Effector memory CD8-positive, alpha-beta T cell (primary cell): ENCODE measurements around the gene PTPN18.

Experiments
- ATAC-seq: fragments of 150-1000 bp; cut with Tn5 transposase; replicated peaks from 2 replicates; pipeline ENCODE4 v1.10.0; 2021; ENCODE audit warnings: mild to moderate bottlenecking, moderate library complexity
- DNase-seq, 3 experiments: peaks; one replicate each; pipeline ENCODE4 v3.0.0; 2021
- H3K27ac Mint-ChIP-seq, 2 donors: one replicate each; pipeline ENCODE4 v1.8.0; 2022; ENCODE audit warnings: mild to moderate bottlenecking in 2 of 2, mixed read lengths in 2 of 2, moderate library complexity in 2 of 2
- H3K27me3 Mint-ChIP-seq, 2 donors: one replicate each; pipeline ENCODE4 v1.8.0; 2022; ENCODE audit warnings: mixed read lengths in 2 of 2
- H3K36me3 Mint-ChIP-seq: one replicate; pipeline ENCODE4 v1.8.0; 2022; ENCODE audit warnings: mild to moderate bottlenecking, moderate library complexity, mixed read lengths; ENCODE audit not compliant: insufficient read depth
- H3K4me1 Mint-ChIP-seq, 2 donors: one replicate each; pipeline ENCODE4 v1.8.0; 2022; ENCODE audit warnings: low read depth in 2 of 2, mixed read lengths in 2 of 2
- H3K4me3 Mint-ChIP-seq, 2 donors: one replicate each; pipeline ENCODE4 v1.8.0; 2022; ENCODE audit warnings: mild to moderate bottlenecking in 2 of 2, mixed read lengths in 2 of 2, moderate library complexity in 2 of 2
- H3K9me3 Mint-ChIP-seq, 2 donors: one replicate each; pipeline ENCODE4 v1.8.0; 2022; ENCODE audit warnings: mixed read lengths in 2 of 2

PTPN18 gene

DNA sequence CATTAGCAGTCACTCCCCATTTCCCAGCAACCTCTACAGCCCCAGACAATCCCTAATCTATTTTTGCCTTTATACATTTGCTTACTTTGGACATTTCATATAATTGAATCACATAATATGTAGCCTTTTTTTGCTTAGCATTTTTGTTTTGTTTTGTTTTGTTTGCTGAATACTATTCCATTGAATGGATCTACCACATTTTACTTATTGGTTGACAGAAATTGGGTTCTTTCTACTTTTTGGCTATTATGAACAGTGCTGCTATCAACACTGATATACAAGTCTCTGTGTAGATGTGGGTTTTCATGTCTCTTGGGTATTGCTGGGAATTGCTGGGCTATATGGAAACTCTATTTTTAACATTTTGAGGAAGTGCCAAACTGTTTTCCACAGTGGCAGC lies 7.6 kb downstream of the PTPN18 start:
- no peaks in the 10 kb centered on the region for H3K27me3 Mint-ChIP-seq
- no peak for ATAC-seq
- no peak overlapping the region for H3K4me3 Mint-ChIP-seq
- no peaks in the 10 kb centered on the region for H3K4me1 Mint-ChIP-seq
- no peaks in the 10 kb centered on the region for H3K36me3 Mint-ChIP-seq
- no peaks in the 10 kb centered on the region for H3K9me3 Mint-ChIP-seq
- no peak overlapping the region for H3K27ac Mint-ChIP-seq
- no peak for DNase-seq

DNA sequence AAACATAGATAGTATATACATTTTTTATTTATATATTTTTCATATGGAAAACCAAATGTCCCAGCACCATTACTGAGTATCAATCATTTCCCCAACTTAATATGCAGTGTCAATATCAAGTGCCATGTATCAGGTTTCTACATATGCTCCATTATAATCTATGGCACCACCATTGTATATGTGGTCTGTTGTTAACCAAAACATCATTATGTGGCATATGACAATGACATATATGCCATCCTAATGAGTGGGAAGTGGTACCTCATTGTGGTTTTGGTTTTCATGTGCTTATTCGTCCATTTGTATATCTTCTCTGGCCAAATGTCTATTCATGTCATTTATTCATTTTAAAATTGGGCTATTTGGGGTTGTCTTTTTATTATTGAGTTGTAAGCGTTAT lies 9.2 kb downstream of the PTPN18 start:
- H3K4me1 Mint-ChIP-seq, result peaks cover 6 to 7% of the 10 kb centered on the region in 2 donors
- H3K27me3 Mint-ChIP-seq, result no peaks in the 10 kb centered on the region
- ATAC-seq (no peak), DNase-seq (no peak)
- H3K9me3 Mint-ChIP-seq, result no peaks in the 10 kb centered on the region
- H3K36me3 Mint-ChIP-seq, result no peaks in the 10 kb centered on the region
- no peak overlapping the region for H3K4me3 Mint-ChIP-seq
- H3K27ac Mint-ChIP-seq, result no peak overlapping the region

DNA sequence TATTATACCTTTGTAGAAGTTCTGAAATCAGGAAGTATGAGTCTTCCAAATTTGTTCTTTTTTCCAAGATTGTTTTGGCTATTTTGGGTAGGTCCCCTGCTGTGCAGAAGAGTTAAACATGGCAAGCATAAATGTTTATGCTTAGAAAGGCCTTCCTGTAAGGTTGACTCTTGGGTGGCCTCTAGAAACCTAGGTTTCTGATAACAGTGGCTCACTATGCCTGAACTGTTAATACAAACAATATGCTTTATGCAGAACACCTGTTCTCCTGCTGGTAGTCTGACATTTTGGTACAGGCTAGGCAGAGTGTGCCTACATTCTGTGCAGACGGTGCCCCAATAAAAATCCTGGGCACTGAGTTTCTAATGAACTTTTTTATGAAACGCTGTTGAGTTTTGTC lies 10.1 kb downstream of the PTPN18 start:
- no peak overlapping the region for H3K27ac Mint-ChIP-seq
- no peak overlapping the region for H3K4me3 Mint-ChIP-seq
- peaks cover 8% of the 10 kb centered on the region for H3K36me3 Mint-ChIP-seq
- H3K9me3 Mint-ChIP-seq, result no peaks in the 10 kb centered on the region
- DNase-seq, result no peak
- ATAC-seq, result no peak
- peaks cover 14 to 16% of the 10 kb centered on the region in 2 donors for H3K4me1 Mint-ChIP-seq
- no peaks in the 10 kb centered on the region for H3K27me3 Mint-ChIP-seq

DNA sequence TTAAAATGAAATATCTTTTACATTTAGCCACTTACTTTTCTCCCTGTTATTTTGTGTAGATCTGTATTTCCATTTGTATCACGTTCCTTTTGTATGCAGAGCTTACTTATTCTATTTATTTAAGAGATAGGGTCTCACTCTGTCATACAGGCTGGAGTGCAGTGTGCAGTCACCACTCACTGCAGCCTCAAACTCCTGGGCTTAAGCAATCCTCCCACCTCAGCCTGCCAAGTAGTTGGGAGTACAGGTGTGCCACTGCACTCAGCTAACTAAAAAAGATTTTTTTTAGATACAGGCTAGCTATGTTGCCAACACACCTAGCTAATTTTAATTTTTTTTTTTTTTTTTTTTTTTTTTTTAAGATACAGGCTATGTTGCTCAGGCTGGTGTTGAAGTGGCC lies 10.9 kb downstream of the PTPN18 start:
- Mint-ChIP-seq H3K9me3 (no peaks in the 10 kb centered on the region), H3K4me3 (no peak overlapping the region), H3K27ac (no peak overlapping the region), H3K27me3 (no peaks in the 10 kb centered on the region), H3K36me3 (peaks cover 15% of the 10 kb centered on the region), H3K4me1 (peaks cover 22 to 23% of the 10 kb centered on the region in 2 donors)
- ATAC-seq, result no peak
- no peak for DNase-seq

DNA sequence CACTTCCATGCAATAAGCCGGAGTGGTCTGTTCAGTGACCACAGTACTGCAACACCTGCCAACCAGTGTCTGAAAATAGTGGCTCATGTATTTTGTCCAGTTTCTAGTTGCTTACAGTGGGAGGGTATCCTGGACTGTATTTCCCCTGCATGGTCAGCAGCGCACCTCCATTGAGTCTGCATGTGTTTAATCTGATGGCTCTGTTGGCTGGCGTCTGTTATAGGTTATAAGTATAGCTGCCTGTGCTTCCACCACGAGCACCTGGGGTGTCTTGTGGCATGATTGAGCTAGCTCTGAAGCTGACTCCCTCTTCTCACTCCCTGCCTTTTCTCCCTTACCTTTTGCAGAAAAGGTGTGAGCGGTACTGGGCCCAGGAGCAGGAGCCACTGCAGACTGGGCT lies 12.9 kb downstream of the PTPN18 start:
- peaks cover 35 to 36% of the 10 kb centered on the region in 2 donors for H3K4me1 Mint-ChIP-seq
- H3K9me3 Mint-ChIP-seq, result no peaks in the 10 kb centered on the region
- H3K36me3 Mint-ChIP-seq, result peaks cover 18% of the 10 kb centered on the region
- ATAC-seq, result no peak
- no peak overlapping the region for H3K4me3 Mint-ChIP-seq
- no peaks in the 10 kb centered on the region for H3K27me3 Mint-ChIP-seq
- H3K27ac Mint-ChIP-seq, result no peak overlapping the region
- no peak for DNase-seq

DNA sequence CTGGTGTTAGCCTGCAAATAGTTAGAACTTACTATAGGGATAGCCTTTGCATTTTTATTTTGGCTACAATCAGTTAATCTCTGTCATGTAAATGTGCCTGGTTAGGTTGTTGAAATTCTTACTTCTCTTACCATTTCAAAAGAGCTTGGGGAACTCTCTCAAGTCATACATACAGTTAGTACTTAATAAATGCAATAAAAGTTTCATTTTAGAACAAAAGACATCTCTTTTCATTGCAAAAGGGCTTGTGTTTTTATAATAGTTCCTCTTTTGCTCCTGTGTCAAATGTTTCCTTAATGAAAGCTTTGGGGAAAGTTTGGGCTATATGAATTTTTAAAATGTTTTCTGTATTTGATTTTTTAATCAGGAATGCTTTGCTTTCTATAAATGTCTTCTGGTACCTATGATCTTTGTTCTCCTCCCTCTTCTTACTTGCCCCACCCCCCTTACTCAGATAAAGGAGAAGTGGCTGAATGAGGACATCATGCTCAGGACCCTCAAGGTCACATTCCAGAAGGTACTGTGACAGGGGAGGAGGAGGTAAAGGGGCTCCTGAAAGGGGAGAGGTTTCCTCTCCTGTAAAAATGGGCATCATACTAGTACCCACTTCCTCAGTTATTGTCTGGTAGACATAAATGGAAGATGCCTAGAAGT lies 13.6 kb downstream of the PTPN18 start:
- Mint-ChIP-seq H3K4me1 (peaks cover 39 to 41% of the 10 kb centered on the region in 2 donors), H3K9me3 (no peaks in the 10 kb centered on the region), H3K27me3 (no peaks in the 10 kb centered on the region), H3K27ac (peak overlapping the region; percentile 95 to 97), H3K36me3 (peaks cover 25% of the 10 kb centered on the region), H3K4me3 (peak overlapping the region; percentile 83 to 88)
- DNase-seq (no peak), ATAC-seq (no peak)

DNA sequence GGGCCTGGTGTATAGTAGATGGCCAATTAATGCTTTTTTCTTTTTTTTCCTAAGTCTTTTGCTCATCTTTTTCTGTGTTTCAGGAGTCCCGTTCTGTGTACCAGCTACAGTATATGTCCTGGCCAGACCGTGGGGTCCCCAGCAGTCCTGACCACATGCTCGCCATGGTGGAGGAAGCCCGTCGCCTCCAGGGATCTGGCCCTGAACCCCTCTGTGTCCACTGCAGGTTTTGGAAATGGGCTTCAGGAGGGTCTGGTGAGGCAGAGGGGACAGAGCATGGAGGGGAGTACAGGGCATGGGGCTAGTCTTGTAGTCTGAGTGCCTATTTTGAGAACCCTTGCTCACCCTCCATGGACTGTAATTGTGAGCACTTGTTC lies 14.1 kb downstream of the PTPN18 start:
- Mint-ChIP-seq H3K36me3 (peaks cover 28% of the 10 kb centered on the region), H3K4me3 (peak overlapping the region; percentile 83 to 88), H3K27ac (peak overlapping the region; percentile 95 to 97), H3K4me1 (peaks cover 43 to 46% of the 10 kb centered on the region in 2 donors), H3K9me3 (no peaks in the 10 kb centered on the region), H3K27me3 (no peaks in the 10 kb centered on the region)
- ATAC-seq (no peak), DNase-seq (no peak)

DNA sequence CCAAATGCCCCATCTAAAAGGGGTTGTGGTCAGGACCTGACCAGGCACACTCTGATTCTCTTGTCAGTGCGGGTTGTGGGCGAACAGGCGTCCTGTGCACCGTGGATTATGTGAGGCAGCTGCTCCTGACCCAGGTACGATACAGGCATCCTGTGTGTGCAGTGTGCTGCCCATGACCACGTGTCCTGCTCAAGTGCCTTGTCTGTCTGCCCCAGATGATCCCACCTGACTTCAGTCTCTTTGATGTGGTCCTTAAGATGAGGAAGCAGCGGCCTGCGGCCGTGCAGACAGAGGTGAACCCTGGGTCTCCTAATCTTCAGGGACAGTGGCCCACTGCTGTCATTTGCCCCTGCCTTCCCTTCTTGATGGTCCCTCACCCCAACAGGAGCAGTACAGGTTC lies 14.6 kb downstream of the PTPN18 start:
- Mint-ChIP-seq H3K27ac (peak overlapping the region; percentile 95 to 97), H3K27me3 (no peaks in the 10 kb centered on the region), H3K36me3 (peaks cover 32% of the 10 kb centered on the region), H3K9me3 (no peaks in the 10 kb centered on the region), H3K4me3 (peak overlapping the region; percentile 83 to 88), H3K4me1 (peaks cover 49 to 50% of the 10 kb centered on the region in 2 donors)
- DNase-seq (peak; percentile 36 to 56 (median 44)), ATAC-seq (peak; percentile 72)

DNA sequence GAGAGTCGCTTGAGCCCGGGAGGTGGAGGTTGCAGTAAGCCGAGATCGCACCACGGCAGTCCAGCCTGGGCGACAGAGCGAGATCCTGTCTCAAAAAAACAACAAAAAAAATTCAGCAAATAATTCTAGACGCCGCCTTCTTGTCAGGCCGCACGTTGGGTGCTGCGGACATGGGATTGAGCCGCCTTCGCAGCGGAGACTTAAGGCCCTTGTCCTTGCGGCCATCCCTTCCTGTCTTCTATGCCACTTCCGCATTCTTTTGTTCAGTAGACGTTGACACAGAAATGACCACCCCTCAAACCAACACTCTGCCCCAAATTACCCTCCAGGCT lies 15.8 kb downstream of the PTPN18 start:
- H3K36me3 Mint-ChIP-seq, result peaks cover 34% of the 10 kb centered on the region
- H3K9me3 Mint-ChIP-seq, result no peaks in the 10 kb centered on the region
- H3K27me3 Mint-ChIP-seq, result no peaks in the 10 kb centered on the region
- H3K27ac Mint-ChIP-seq, result peak overlapping the region; percentile 95 to 97
- H3K4me3 Mint-ChIP-seq, result peak overlapping the region; percentile 83 to 88
- no peak for DNase-seq
- ATAC-seq, result peak; percentile 1
- peaks cover 60 to 62% of the 10 kb centered on the region in 2 donors for H3K4me1 Mint-ChIP-seq

DNA sequence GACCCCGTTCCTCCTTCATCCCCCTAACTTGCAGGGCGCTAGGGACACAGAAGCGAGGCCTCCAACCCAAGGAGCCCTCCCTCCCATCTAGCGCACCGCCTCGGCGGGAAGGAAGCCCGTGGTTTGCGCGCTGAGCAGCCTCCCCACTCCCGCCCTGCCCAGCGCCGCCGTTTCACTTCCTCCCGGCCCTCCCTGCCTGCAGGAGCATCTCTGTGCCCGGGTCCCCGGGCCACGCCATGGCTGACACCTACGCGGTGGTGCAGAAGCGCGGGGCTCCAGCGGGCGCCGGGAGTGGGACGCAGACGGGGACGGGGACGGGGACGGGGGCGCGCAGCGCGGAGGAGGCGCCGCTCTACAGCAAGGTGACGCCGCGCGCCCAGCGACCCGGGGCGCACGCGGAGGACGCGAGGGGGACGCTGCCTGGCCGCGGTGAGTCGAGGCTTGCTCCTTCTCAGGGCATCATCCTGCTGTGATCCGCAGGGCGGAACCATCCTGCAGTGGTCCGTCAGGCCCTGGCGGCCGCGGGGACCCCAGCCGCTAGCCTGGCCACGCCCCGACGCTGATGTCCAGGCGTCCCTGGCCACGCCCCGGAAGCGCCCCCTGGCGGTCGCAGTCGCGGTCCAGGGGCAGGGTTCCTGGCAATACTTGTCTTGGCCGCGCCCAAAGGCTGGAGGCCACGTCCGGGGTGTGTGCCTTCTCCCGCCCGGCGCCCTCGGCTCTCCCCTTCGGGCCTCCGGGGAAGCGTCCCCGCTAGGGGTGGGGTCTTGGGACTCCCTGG lies 16.4 kb downstream of the PTPN18 start:
- no peaks in the 10 kb centered on the region for H3K27me3 Mint-ChIP-seq
- H3K9me3 Mint-ChIP-seq, result no peaks in the 10 kb centered on the region
- peaks cover 63 to 67% of the 10 kb centered on the region in 2 donors for H3K4me1 Mint-ChIP-seq
- ATAC-seq, result peak; percentile 74
- H3K27ac Mint-ChIP-seq, result peak overlapping the region; percentile 95 to 97
- DNase-seq, result peak; percentile 61 to 69 (median 64)
- H3K4me3 Mint-ChIP-seq, result peak overlapping the region; percentile 83 to 88
- H3K36me3 Mint-ChIP-seq, result peaks cover 34% of the 10 kb centered on the region

DNA sequence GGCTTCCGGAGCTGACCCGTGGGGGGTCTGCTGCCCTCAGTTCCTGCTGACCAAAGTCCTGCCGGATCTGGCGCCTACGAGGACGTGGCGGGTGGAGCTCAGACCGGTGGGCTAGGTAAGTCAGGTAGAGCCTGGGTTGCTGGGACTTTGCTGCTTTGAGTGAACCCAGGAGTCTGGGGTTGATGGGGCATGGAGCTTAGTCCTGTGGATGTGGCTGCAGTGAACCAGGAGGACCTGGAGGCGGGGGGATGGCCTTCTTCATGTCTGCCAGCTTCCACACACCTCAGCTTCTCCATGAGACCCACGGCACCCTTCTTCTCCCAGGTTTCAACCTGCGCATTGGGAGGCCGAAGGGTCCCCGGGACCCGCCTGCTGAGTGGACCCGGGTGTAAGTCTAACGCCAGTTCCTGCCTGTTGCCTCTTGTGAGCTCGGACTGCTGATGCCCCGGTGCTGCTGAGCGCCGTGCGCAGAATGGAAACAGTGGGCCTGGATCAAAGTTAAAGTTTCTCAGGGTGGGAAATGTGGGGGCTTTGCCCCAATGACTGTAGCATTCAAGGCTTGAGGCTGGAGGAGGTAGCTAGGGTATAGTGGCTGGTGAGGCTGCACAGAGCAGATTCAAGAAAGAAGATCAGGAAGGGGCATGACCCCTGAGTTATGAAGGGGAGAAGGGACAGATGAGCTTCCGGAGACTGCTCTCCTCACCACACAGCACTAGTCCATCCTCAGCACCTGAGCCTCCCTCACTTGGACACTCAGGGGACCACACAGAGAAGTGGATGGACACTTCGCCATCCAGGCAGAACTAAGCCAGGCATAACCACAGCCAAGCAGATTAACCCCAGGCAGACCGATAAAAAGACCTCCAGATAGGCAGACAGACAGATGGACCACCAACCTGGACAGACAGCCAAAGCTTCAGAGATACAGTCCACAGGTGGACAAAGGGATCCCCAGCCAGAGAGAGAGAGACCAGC lies 17.3 kb downstream of the PTPN18 start:
- Mint-ChIP-seq H3K4me1 (peaks cover 69 to 72% of the 10 kb centered on the region in 2 donors), H3K36me3 (peaks cover 34% of the 10 kb centered on the region), H3K9me3 (no peaks in the 10 kb centered on the region), H3K27me3 (no peaks in the 10 kb centered on the region), H3K4me3 (peak overlapping the region; percentile 83 to 88), H3K27ac (peak overlapping the region; percentile 95 to 97)
- ATAC-seq, result no peak
- no peak for DNase-seq

DNA sequence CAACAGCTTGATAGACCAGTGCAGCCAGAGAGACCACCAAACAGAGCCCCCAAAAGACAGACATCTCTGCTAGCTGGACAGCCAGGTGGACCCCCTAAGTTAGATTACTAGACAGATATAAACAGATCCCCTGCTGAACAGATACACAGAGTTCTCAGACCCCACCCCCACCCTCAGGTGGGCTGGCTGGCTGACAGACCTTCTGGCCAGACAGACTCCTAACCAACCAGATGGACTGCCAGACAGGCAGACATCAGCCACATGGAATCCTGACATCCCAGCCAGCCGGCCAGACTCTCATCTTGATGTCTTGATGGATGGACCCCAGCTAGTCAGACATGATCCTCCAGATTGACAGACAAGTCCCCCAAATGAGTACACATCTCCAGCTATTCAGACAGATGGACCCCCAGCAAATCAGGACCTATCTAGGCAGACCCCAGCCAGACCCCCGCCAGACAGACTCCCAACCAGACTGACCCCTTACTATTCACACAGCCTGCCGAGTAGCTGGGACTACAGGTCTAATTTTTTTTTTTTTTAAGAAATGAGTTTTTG lies 18.0 kb downstream of the PTPN18 start:
- H3K27me3 Mint-ChIP-seq, result no peaks in the 10 kb centered on the region
- no peak for ATAC-seq
- H3K36me3 Mint-ChIP-seq, result peaks cover 34% of the 10 kb centered on the region
- peak overlapping the region; percentile 83 to 88 for H3K4me3 Mint-ChIP-seq
- H3K4me1 Mint-ChIP-seq, result peaks cover 69 to 72% of the 10 kb centered on the region in 2 donors
- DNase-seq, result no peak
- peak overlapping the region; percentile 95 to 97 for H3K27ac Mint-ChIP-seq
- H3K9me3 Mint-ChIP-seq, result no peaks in the 10 kb centered on the region
